SK-N-SH treated with all-trans-retinoic acid at 6 μM for 48 hours (cell line): ENCODE data around the gene PDCD11.
A peak's percentile ranks its signal among the peaks of the same experiment; 100 is the strongest.

Experiments used
- BACH2 ChIP-seq: fragments of 250-450 bp; sonication (Bioruptor Pico); IDR thresholded peaks from 2 replicates; pipeline ENCODE4 v1.9.0; 2021; ENCODE audit warnings: mild to moderate bottlenecking, borderline replicate concordance
- ZFP3 ChIP-seq: fragments of 250-450 bp; sonication (Bioruptor Pico); IDR thresholded peaks from 2 replicates; pipeline ENCODE4 v1.5.0; 2020; ENCODE audit warnings: mild to moderate bottlenecking, moderate library complexity
- ZNF565 ChIP-seq: fragments of 450-650 bp; formaldehyde crosslinking; conservative IDR thresholded peaks from 2 replicates; pipeline ENCODE4 v1.5.0; 2020; ENCODE audit warnings: low read depth, mild to moderate bottlenecking, moderate library complexity

GRCh38 chr10:103491729-103492364 lies 95.4 kb downstream of the PDCD11 start:
- TF ChIP-seq ZNF565 (CRISPR knock-in tag) (no peak), ZFP3 (CRISPR knock-in tag) (0 out of 2 replicates have a peak, but pooled peaks have one; percentile 58), BACH2 (CRISPR knock-in tag) (no peak)
